Mucosa of descending colon (tissue), 3 donors: ENCODE measurements around the gene FOXR1. TPM values are rescaled to one million over a fixed set of nuclear protein-coding genes. Genes with fewer than 3 reads are reported as not detected.

Experiments used
- ATAC-seq: fragments of 200-7000 bp; cut with Tn5 transposase; one replicate; pipeline ENCODE4 v1.9.1; 2020; ENCODE audit warnings: mild to moderate bottlenecking, moderate library complexity
- DNase-seq, 3 donors: peaks; one replicate each; pipeline ENCODE4 v3.0.0-alpha.2; 2020
- H3K36me3 ChIP-seq: fragments of 200-600 bp; one replicate; pipeline ENCODE4 v1.8.0; 2021; ENCODE audit warnings: low read depth, mild to moderate bottlenecking
- H3K4me1 ChIP-seq: fragments of 200-600 bp; one replicate; pipeline ENCODE4 v1.8.0; 2021; ENCODE audit warnings: low read depth, mild to moderate bottlenecking
- H3K4me3 ChIP-seq: fragments of 200-600 bp; one replicate; pipeline ENCODE4 v1.8.0; 2021; ENCODE audit warnings: mild to moderate bottlenecking
- H3K9me3 ChIP-seq: fragments of 200-600 bp; one replicate; pipeline ENCODE4 v1.8.0; 2021; ENCODE audit warnings: mild to moderate bottlenecking
- CTCF ChIP-seq: fragments of 200-600 bp; IDR thresholded peaks from one replicate; pipeline ENCODE4 v1.8.0; 2022; ENCODE audit warnings: antibody characterized with exemption, mild to moderate bottlenecking
- intact Hi-C, 2 donors: fragments of 100-400 bp; cut with DNase I in 1 of 2; cut with micrococcal nuclease in 1 of 2; formaldehyde crosslinking; loops; one replicate each; pipeline versions ENCODE4 v1.11.0 to v1.11.1; 2022; cut with DNase I, micrococcal nuclease
- total RNA-seq, 3 donors: library from RNA; stranded (reverse); fragmentation: NEBNext Ultra II Directional in 2 of 3; extraction: Animal tissue kit (Norgen Biotek cat#: 25700) in 2 of 3; gene quantifications; one replicate each; pipeline versions ENCODE4 v1.2.1 to v1.2.4, GENCODE V29; 2021 to 2023
- donor health status: DM: no; HTN: no; CAD: no; lungs with moderate emphysema.
- donor health status: DM: no; HTN: no; CAD: no.
- donor health status: DM: no; HTN: yes; CAD: no.

Gene FOXR1
- total RNA-seq, 3 donors from 2014 or later, result not detected

GRCh38 chr11:119025099-119025473 is 53.5 kb downstream of the FOXR1 start:
- Histone ChIP-seq H3K4me1 (peaks cover 51% of the 10 kb centered on the region), H3K4me3 (no peak overlapping the region)

DNA sequence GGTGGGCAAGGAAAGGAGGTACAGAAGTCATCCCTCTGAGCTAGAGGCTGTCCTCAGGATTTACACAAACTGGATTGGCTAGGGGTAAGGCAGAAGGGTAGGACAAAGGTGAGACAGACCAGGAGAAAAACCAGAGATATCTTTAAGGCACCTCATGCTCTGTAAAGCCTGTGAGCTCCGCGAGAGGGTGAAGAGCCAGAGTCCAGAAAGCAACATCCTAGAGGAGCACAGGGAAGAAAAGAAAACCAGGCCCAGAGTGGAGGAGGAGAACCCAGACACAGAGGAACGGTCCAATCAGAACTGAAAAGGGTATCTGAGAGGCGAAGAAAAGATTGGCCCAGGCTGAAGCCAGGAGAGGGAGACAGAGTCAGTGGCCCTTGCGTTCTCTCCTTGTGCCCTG is 54.0 kb downstream of the FOXR1 start:
- DNase-seq (no peak), ATAC-seq (no peak)
- Histone ChIP-seq H3K36me3 (no peaks in the 10 kb centered on the region), H3K9me3 (no peaks in the 10 kb centered on the region), H3K4me1 (peaks cover 49% of the 10 kb centered on the region), H3K4me3 (no peak overlapping the region)
- intact Hi-C loops, result no loop called here
- no peak for TF ChIP-seq CTCF

More at GRCh38 chr11:119025099-119025473, 53.5 kb downstream of the FOXR1 start:
- no peak for TF ChIP-seq CTCF
- intact Hi-C loops, result no loop called here
- no peaks in the 10 kb centered on the region for H3K9me3 ChIP-seq
- no peak for ATAC-seq
- no peaks in the 10 kb centered on the region for H3K36me3 ChIP-seq
- no peak for DNase-seq

GRCh38 chr11:119025978-119026766 is 54.6 kb downstream of the FOXR1 start:
- no peak for ATAC-seq
- intact Hi-C loops, result no loop called here
- Histone ChIP-seq H3K4me1 (peaks cover 48% of the 10 kb centered on the region), H3K4me3 (no peak overlapping the region), H3K36me3 (no peaks in the 10 kb centered on the region), H3K9me3 (no peaks in the 10 kb centered on the region)
- no peak for TF ChIP-seq CTCF
- DNase-seq, result no peak

- no peak for TF ChIP-seq CTCF
- Histone ChIP-seq H3K36me3 (no peaks in the 10 kb centered on the region), H3K9me3 (no peaks in the 10 kb centered on the region), H3K4me3 (no peak overlapping the region), H3K4me1 (peaks cover 40% of the 10 kb centered on the region)
- ATAC-seq (no peak), DNase-seq (no peak)
- intact Hi-C loops, result no loop called here
These were observed 55.4 kb downstream of the FOXR1 start for GRCh38 chr11:119026970-119027369.

GRCh38 chr11:119027561-119028345 is 56.2 kb downstream of the FOXR1 start:
- peaks cover 38% of the 10 kb centered on the region for H3K4me1 ChIP-seq
- H3K36me3 ChIP-seq, result no peaks in the 10 kb centered on the region
- no peaks in the 10 kb centered on the region for H3K9me3 ChIP-seq
- DNase-seq (no peak), ATAC-seq (no peak)
- TF ChIP-seq CTCF, result no peak
- H3K4me3 ChIP-seq, result no peak overlapping the region
- intact Hi-C loops, result no loop called here
